ENCODE results near the gene TJP1. TPM values are rescaled to one million over a fixed set of nuclear protein-coding genes. Genes with fewer than 3 reads are reported as not detected.

TJP1 gene
- total and polyA plus RNA-seq, 2 experiments from 2014 or later: 34.4 to 88.7 TPM

GRCh38 chr15:29812384-29812694 lies 9.9 kb downstream of the TJP1 start:
- TF ChIP-seq CTCF (IDR thresholded peaks at IDR 0.05; ENCODE audit: poor library complexity) (no peak), EZH2 (IDR thresholded peaks at IDR 0.05; ENCODE audit: borderline replicate concordance) (no peak), EZH2phosphoT487 (IDR thresholded peaks at IDR 0.05; ENCODE audit: low read depth, severe bottlenecking, unreplicated experiment) (no peak)
- Histone ChIP-seq H3K9me3 (ENCODE audit: low read depth) (no peaks in the 10 kb centered on the region), H3K27ac (no peak overlapping the region), H3K4me3 (no peak overlapping the region), H3K4me1 (ENCODE audit: insufficient read depth) (peaks cover 22% of the 10 kb centered on the region), H4K20me1 (ENCODE audit: insufficient read depth, poor library complexity, severe bottlenecking) (peaks cover 93% of the 10 kb centered on the region), H3K79me2 (peaks cover 100% of the 10 kb centered on the region), H3K36me3 (replicated peaks; ENCODE audit: insufficient read depth, low read depth) (no peaks in the 10 kb centered on the region), H3K27me3 (no peaks in the 10 kb centered on the region), H2AFZ (no peak overlapping the region), H3K4me2 (no peak overlapping the region), H3K9me2 (replicated peaks; ENCODE audit: insufficient read depth) (no peaks in the 10 kb centered on the region)
- 49% methylated on average over 2 of the region's 2 CpGs for WGBS (ENCODE audit: low lambda C conversion rate, missing lambda C conversion rate)
- peak; percentile 41 for DNase-seq (ENCODE audit: low spot score)

GRCh38 chr15:29811691-29812383 lies 10.4 kb downstream of the TJP1 start:
- no peaks in the 10 kb centered on the region for H3K27me3 ChIP-seq
- H3K4me1 ChIP-seq (ENCODE audit: insufficient read depth): peaks cover 22% of the 10 kb centered on the region

GRCh38 chr15:29805708-29806104 lies 16.6 kb downstream of the TJP1 start:
- Histone ChIP-seq H2AFZ (no peak overlapping the region), H3K27me3 (no peaks in the 10 kb centered on the region), H4K20me1 (ENCODE audit: insufficient read depth, poor library complexity, severe bottlenecking) (peaks cover 82% of the 10 kb centered on the region), H3K27ac (peak overlapping the region; percentile 24), H3K4me3 (no peak overlapping the region), H3K36me3 (replicated peaks; ENCODE audit: insufficient read depth, low read depth) (no peaks in the 10 kb centered on the region), H3K9me3 (ENCODE audit: low read depth) (no peaks in the 10 kb centered on the region), H3K9me2 (replicated peaks; ENCODE audit: insufficient read depth) (no peaks in the 10 kb centered on the region), H3K79me2 (peaks cover 98% of the 10 kb centered on the region), H3K4me2 (no peak overlapping the region), H3K4me1 (ENCODE audit: insufficient read depth) (peaks cover 24% of the 10 kb centered on the region)
- TF ChIP-seq CTCF (IDR thresholded peaks at IDR 0.05; ENCODE audit: poor library complexity): no peak
- 85% methylated on average over 4 of the region's 4 CpGs for WGBS (ENCODE audit: low lambda C conversion rate, missing lambda C conversion rate)
- DNase-seq (ENCODE audit: low spot score): no peak

More at GRCh38 chr15:29811691-29812383, 10.4 kb downstream of the TJP1 start:
- Histone ChIP-seq H4K20me1 (ENCODE audit: insufficient read depth, poor library complexity, severe bottlenecking) (peaks cover 96% of the 10 kb centered on the region), H3K79me2 (peaks cover 100% of the 10 kb centered on the region), H3K36me3 (replicated peaks; ENCODE audit: insufficient read depth, low read depth) (no peaks in the 10 kb centered on the region), H3K9me3 (ENCODE audit: low read depth) (no peaks in the 10 kb centered on the region), H3K27ac (no peak overlapping the region), H3K4me2 (no peak overlapping the region), H2AFZ (no peak overlapping the region), H3K9me2 (replicated peaks; ENCODE audit: insufficient read depth) (no peaks in the 10 kb centered on the region), H3K4me3 (no peak overlapping the region)
- no peak for DNase-seq (ENCODE audit: low spot score)
- TF ChIP-seq EZH2phosphoT487 (IDR thresholded peaks at IDR 0.05; ENCODE audit: low read depth, severe bottlenecking, unreplicated experiment): no peak
- 56% methylated on average over 2 of the region's 2 CpGs for WGBS (ENCODE audit: low lambda C conversion rate, missing lambda C conversion rate)

- H2AFZ ChIP-seq: no peak overlapping the region
- peaks cover 24% of the 10 kb centered on the region for H3K4me1 ChIP-seq (ENCODE audit: insufficient read depth)
- H4K20me1 ChIP-seq (ENCODE audit: insufficient read depth, poor library complexity, severe bottlenecking): peaks cover 76% of the 10 kb centered on the region
- 76% methylated on average over 1 of the region's 1 CpG for WGBS (ENCODE audit: low lambda C conversion rate, missing lambda C conversion rate)
- no peaks in the 10 kb centered on the region for H3K27me3 ChIP-seq
- no peaks in the 10 kb centered on the region for H3K9me3 ChIP-seq (ENCODE audit: low read depth)
- H3K27ac ChIP-seq: peak overlapping the region; percentile 24
- TF ChIP-seq CTCF (IDR thresholded peaks at IDR 0.05; ENCODE audit: poor library complexity): no peak
- no peak for TF ChIP-seq EZH2 (IDR thresholded peaks at IDR 0.05; ENCODE audit: borderline replicate concordance)
- TF ChIP-seq EZH2phosphoT487 (IDR thresholded peaks at IDR 0.05; ENCODE audit: low read depth, severe bottlenecking, unreplicated experiment): no peak
- peaks cover 98% of the 10 kb centered on the region for H3K79me2 ChIP-seq
- no peak overlapping the region for H3K4me3 ChIP-seq
- peak overlapping the region; percentile 30 for H3K4me2 ChIP-seq
- DNase-seq (ENCODE audit: low spot score): peak; percentile 39
- no peaks in the 10 kb centered on the region for H3K9me2 ChIP-seq (replicated peaks; ENCODE audit: insufficient read depth)
- H3K36me3 ChIP-seq (replicated peaks; ENCODE audit: insufficient read depth, low read depth): no peaks in the 10 kb centered on the region
Observed at GRCh38 chr15:29805043-29805707, 17.1 kb downstream of the TJP1 start.
